ENCODE results near the gene PTK6.
A peak's percentile ranks its signal among the peaks of the same experiment; 100 is the strongest.
"Not testable (repeated sequence)": the region's sequence is repeated elsewhere in the genome, so short reads cannot be mapped to it uniquely, and the experiment has no call there.

PTK6 gene

DNA sequence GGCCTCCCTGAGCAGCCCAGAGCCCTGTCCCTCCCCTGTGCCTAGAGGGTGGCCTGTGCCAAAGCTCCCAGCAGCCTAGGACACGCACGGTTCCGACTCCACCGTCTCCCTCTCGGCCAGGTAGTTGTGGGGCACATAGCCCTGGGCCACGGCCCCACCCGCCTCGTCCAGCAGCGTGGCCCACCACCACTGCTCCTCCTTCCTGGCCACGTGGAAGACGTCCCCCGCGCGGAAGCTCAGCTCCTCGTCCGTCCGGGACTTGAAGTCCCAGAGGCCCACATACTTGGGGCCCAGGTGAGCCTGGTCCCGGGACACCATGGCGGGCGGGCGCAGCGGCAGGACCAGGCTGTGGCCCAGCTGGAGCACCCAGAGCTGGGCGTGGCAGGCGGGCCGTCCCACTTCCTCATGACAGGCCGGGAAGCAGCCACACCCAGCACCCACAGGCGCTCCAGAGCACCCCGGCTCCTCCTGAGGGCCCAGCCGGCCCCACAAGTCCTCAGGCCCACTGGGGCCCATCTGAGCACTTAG is at the start of gene PTK6:
Gene PTK6, minus strand, starts transcription at position 380 of the 528 bp plus-strand sequence. Its CDS starts 62 bp downstream, at position 318.
- DNase-seq = no peak

DNA sequence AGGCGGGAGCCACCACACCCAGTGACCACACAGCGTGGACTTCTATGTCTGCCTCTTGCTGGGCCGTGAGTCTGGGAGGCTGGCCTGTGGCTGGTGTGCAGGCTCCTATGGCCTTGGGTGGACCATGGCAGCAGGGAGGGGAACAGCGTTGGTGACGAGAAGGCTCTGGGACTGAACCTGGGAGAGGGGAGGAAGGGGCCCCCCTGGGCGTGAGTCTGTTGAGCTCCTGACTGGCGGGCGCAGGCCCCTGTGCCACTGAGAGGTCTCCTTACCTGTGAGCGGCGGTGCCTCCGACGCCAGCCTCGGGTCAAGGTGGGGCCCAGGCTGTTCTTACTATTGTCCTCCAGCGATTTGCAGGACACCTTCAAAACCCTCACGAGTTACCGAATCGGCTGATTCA is 49.6 kb upstream of the PTK6 start:
- DNase-seq = no peak

DNA sequence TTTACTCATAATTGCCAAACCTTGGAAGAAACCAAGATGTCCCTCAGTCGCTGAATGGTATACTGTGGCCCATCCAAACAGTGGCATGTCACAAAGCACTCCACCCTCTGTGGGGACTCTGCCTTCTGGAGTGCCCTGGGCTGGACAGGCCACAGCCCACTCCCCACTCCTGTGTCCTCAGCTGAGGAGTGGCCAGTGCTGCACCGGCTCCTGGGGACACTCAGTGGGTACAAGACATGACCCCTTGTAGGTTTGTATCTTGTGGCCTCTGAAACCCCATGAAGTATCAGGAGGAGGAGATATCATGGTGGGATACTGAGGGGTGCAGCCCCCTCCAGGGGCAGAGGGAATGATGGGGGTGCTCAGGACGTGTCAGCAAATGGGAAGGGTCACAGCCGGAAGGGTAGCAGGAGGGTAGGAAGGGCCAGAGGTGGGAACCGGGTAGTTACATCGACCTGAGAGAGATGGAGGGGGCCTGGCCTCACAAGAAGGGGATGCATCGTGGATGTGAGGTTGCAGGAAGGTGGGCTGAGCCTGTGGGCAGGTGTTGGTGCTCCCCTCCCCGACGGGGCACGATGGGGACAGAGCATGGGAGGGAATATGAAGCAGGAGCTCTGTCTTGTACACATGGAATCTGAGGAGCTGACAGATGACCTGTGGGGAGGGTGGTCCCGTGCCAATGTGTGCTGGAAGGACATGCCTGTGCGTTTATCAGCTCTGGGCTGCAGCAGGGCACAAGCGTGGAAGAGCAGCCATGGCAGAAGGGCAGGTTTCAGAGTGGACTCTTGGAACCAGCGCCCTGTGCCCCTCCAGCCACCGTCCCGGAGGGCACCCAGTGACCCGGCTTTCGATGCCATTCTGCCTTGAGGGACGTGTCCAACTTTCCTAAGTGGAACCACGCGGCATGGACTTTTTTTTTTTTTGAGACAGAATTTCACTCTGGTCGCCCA is 48.7 kb upstream of the PTK6 start:
- DNase-seq = no peak

DNA sequence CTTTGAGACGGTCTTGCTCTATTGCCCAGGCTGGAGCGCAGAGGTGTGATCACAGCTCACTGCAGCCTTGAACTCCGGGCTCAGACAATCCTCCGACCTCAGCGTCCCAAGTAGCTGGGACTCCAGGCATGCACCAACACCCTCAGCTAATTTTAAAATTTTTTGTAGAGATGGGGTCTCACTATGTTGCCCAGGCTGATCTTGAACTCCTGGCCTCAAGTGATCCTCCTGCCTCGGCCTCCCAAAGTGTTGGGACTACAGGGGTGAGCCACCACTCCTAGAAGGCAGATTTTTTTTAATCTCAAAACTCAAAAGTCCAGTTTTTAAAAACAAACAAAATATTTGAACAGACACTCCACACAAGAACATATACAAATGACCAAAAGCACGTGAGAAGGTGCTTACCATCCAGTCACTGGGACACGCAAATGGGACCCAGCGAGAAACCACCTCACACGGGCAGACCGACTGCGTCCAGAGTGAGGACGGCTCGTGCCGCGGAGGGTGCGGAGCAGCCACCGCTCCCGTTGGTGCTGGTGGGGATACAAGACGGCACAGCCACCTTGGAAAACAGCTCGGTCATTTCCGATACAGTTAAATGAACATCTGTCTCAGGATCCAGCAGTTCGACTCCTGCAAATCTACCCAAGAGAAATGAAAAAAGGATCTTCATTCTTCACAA is 45.3 kb upstream of the PTK6 start:
- DNase-seq = no peak

DNA sequence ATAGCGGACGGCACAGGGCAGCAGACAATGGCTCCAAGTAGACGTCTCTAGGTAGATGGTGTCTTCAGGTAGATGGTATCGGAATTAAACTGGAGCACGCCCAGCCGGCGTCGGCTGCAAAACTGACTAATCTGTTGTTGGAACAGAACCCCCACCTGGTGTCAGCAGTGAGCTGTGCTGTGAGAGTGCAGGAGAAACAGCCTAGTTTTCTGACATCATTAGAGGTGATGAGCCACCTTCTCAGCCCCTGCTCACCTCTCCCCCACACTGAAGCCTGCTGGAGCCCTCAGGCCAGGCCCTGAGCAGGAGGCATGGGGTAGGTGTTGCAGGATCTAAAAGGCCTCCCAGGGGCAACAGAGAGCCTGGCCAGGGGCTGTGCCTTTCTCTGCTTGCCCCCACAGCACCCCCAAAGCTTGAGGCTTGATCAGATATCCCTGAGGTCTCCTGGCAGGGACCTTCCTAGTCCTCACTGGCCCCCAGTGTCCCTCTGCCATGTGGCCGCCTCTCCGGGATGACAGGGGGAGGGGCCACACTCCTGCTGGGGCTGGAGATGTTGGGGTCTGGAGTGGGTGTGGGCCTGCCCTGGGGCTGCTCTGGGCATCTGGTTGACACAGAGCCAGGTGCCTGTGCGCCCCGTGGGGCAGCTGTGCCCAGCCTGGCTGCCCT is 43.8 kb upstream of the PTK6 start:
- DNase-seq = peak; percentile 70

DNA sequence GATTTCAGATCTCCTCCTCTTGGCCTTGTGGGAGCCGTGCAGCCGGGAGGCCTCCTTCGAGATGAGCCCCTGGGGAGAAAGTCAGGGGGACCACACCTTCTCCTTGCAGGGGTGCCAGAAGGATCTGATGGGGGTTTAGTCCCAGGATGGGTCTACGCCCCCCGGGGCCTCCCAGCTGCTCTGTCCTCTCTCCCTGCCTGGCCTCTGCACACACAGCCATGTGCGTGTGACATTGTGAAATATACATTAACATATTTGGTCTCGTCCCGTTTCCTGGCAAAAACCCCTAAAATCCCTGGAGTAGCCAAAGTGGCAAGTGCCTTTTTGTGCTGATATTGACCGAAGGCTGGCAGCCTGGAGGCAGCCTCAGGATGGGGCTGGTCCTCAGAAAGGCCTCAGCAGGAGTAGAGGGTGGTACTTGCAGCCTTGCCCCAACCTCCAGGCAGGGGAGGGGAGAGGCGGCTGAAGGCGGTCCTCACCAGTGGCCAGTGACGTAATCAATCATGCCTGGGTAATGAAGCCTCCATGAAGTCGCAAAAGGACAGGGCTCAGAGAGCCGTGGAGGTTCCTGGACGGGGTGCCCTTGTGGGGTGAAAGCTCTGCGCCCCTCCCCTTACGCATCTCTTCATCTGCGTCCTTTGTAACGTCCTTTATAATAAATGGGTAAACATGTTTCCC is 42.0 kb upstream of the PTK6 start:
- no peak for DNase-seq

DNA sequence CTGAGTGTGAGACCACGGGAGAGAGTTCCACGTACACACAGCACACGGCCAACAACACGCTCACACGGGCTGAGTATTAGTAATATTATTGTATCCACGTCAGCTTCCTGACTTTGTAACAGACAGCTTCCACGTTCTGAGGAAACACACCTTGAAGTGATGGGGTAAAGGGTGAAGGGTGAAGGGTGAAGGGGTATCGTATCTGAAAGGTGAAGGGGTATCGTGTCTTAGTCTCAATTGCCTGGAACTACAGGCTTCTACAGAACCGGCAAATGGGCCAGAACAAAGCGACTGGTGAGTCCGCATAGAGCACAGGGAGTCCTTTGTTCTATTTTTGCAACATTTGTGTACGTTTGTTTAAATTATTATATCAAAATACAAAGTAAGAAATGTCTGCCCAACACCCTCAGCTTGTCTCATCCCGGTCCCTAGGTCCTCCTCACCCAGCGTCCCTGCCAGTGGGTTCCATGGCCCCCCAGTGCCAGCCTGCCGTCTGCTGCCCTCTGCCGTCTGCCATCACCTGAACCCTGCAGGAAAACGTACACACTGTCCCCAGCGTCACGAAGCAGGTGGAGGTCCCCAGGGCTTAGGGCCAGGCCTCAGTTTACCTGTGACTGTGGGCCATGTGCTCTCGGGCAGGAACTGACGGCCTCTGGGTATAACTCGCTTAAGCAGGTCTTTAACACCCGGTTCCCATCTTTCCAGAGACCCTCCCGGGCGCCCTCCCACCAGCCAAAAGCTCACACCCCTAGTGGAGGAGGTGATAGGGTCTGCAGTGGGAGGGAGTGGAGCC is 41.2 kb upstream of the PTK6 start:
- no peak for DNase-seq

DNA sequence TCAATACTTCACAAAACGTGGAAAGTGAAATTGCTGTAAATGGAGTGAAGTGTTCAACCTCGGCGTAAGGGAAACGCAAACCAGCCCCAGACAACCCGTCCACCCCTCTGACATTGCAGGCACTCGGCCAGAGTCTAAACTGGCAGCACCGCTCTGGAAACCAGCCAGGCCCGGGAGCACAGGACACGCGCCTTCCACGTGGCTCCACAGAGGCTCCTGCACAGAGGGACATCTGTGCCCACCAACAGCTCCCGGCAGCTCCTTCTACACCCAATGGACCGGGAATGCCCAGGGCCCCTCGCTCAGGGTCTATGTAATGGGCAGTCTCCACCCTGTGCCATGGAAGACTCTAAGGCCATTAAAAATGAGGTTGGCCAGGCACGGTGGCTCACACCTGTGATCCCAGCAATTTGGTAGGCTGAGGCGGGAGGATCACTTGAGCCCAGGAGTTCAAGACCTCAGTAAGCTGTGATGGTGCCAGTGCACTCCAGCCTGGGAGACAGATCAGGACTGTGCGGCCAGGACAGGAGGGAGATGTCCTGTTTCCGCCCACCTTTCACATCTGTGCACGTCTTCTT is 40.2 kb upstream of the PTK6 start:
- DNase-seq = no peak

DNA sequence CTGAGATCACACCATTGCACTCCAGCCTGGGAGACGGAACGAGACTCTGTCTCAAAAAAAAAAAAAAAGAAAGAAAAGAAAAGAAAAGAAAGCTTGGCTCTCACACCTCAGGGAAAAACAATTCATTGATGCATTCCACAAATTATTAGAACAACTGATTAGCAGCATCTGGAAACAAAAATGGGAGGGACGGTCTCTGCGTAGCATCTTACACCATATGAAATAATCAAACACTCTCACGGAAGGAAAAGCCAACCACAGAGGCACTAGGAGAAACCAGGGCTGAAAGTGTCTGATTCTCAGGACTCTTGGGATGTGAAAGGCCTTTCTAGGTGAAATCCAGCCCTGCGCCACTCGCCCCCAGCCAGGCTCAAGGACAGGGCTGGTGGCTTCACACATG is 39.1 kb upstream of the PTK6 start:
- no peak for DNase-seq

DNA sequence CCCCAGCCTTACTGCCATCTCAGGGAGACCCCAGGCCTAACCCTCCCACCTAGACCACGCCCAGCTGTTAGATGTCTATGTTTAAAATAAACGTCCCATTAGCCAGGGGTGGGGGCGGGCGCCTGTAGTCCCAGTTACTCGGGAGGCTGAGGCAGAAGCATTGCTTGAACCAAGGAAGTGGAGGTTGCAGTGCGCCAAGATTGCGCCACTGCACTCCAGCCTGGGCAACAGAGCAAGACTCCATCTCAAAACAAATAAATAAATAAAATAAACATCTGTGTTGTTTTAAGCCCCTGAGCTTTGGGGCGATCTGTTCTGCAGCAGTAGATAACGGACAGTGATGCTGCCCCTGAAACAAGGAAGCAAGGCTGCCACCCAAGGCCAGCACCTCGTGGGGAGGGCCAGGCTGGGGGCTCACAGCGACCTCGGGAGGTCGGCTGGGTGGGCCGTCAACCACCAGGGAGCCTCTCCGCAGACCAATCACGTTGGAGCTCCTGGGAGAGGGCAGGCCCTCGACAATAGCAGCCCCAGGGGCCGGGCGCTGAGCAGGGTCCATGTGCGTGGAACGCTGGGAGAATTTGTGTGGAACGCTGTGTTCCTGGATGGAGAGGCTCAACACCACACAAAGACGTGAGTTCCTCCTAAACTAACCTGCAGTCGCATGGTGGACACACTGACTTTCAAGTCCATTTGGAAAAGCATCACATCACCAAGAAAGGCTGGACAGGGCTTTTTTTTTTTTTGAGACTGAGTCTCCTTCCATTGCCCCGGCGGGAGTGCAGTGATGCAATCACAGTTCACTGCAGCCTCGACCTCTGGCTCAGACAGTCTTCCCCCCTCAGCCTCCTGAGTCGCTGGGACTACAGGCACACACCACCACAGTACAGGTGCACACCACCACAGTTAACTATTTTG is 37.9 kb upstream of the PTK6 start:
- no peak for DNase-seq

DNA sequence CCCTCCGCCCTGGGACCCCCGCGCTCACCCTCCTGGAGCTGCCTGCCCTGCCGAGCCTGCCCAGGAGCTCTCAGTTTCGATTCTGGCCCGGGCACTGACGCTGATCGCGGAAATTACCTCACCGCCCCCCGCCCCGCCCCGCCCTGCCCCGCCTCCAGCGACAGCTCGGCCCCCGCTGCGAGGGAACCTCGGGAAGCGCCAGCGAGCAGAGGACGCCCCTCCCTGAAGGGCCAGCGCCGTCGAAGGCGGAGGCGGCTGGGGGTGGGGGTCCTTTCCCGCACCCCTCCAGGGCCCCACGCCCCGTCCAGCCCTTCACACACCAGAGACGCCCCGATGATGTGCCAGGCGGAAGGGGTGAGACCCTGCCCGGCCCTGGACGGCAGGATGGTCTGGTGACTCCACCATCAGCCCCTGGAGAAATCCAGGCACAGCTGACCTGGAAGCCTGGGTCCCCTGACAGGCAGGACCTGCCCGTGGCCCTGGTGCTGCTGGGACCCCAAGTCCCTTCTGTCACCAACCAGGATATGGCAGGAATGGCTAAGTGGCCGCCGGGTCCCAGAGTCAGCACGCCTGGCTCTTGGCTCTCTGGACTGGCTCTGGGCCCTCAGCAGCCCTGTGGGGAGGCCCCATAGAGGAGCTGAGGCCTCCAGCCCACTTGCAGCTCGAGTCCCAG is 37.1 kb upstream of the PTK6 start, which contains the start of gene HELZ2:
Gene HELZ2, minus strand, starts transcription at position 84 of the 673 bp plus-strand sequence. CDS start 1,854 bp downstream, outside the sequence.
- peak; percentile 68 for DNase-seq

DNA sequence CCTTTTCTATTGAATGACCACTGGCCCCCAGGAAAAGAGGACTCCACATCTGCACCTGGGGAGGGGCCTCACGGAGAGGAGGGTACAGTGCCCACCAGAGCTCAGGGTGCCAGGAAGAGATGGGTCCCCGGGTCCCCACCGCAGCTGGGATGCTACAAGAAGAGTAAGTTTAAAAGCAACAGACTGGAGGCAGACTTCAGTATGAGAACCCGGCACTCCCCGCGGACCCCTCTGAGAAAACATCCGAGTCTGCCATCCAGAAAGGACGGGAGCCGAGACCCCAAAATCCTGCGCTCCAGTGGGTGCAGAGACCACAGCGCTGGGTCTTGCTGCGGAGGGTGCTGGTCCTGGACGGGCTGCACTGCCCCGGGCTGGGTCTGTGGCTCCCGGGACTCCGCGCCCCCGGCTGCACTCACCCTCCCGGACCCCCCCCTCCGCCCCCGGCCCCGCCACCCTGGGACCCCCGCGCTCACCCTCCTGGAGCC is 36.5 kb upstream of the PTK6 start:
- DNase-seq = no peak

DNA sequence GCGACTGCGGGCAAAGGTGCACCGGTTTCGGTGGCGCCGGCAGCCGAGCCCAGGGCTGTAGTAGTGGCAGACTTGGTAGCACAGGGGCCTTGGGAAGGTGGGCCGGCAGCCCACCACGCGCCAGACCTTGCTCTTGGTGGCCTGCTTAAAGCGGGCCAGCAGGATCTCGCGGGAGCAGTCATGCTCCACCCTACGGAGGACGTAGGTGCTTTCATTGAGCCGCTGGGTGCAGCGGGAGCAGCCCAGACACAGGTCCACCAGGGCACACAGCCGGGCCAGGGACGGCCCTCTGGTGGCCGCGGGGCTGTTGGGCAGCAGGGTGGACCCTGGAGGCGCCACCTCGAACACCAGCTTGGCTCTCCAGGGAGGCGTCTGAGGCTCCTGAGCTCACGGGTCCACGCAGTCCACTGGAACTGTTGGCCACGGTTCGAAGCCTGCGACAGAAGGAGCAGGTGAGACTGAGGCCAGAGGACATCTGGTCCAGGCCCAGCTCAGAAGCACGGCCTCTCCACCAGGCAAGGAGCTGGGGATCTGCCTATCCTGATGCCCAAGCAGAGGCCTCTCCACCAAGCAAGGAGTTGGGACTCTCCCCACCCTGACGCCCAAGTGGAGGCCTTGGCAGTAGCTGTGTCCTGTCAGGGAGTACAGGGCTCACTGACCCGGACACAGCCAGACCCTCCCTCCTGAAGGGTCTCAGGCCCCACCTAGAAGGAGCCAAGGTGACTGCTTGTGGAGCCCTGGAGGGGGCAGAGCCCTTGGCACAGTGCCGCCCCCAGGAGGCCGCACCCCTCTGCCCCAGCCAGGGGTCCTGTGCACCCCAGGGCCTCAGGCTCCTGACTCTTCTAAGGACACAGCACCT is 35.8 kb upstream of the PTK6 start:
- DNase-seq = no peak

DNA sequence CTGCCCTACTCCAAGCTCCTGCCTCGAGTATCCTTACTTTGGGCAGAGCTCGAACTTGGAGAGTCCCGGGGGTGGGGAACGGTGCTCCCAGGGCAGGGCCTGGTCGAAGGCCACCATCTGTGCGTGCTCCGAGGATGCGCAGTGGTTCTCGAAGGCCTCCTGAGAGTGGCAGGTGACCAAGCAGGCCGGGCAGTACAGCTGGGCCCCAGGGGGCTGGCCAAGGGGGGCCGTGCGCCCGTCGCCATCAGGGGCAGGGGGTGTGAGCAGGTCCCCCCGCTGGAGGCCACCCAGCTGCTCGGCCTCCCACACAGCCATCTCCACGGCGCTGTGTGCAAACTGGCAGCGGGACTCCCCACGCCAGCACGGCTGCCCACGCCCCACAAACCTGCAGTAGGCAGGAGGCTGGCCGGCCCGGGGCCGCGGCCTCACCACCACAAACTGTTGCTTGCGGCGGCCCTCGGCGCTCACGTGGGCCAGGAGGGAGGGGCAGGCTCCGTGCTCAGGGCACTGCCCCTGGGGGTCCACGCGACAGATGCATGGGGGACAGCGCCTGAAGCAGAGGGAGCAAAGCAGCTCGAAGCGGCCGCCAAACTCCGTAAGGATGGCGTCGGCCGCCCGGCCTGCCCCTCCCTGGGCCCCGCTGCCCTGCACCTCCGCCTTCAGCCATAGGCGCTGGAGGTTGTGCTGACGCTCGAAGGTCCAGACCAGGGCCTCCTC is 35.1 kb upstream of the PTK6 start:
- no peak for DNase-seq

DNA sequence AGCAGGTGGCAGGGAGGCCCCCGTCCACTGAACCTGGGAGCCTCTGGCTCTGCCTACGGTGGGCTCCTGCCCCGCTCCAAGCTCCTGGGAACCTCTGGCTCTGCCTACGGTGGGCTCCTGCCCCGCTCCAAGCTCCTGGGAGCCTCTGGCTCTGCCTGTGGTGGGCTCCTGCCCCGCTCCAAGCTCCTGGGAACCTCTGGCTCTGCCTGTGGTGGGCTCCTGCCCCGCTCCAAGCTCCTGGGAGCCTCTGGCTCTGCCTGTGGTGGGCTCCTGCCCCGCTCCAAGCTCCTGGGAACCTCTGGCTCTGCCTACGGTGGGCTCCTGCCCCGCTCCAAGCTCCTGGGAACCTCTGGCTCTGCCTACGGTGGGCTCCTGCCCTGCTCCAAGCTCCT is 33.9 kb upstream of the PTK6 start:
- DNase-seq = not testable (repeated sequence)

DNA sequence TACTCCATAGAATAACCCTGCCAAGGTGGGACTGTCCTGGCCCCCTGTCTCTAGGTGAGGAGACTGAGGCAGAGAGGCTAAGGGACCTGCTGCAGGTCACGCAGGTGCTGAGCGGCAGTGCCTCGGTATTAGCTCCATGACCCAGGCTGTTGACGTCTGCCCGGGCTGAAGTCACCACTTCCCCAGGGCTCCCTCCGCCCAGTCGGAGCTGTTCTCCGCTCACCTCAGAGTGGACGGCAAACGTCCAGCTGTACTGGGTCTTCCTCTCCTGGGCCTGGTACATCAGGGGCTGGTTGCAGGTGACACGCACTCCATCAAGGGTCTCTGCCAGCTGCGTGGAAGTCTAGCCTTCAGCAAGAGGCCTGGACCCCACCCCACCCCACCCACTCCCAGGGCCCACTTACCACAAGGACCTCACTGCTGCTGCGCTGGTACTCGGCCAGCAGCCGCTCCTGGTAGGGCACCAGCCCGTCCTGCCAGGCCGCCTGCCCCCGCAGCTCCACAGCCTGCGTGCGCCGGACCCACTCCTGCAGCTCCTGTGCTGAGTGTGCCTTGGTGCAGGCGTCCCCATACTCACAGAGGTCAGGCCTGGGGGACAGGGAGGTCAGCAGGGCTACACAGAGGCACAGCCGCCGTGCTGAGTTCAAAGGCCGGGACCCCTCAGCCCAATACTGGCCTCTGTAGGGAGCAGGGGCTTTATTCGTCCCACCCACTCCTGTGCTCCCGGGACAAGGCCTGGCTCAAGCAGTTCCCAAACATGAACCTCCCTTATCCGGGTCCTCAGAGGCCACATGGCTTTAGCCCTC is 33.3 kb upstream of the PTK6 start:
- DNase-seq = no peak
